Stimulated activated CD8-positive, alpha-beta memory T cell treated with anti-CD3 and anti-CD28 coated beads, Interleukin-12 subunit alpha, Interleukin-12 subunit beta, amount 100 ng/mL, for 4 hours (primary cell): Measurements from ENCODE around the gene LRR1.
"Not testable (repeated sequence)": the region's sequence is repeated elsewhere in the genome, so short reads cannot be mapped to it uniquely, and the experiment has no call there.

Experiments
- DNase-seq: peaks from one replicate; pipeline ENCODE4 v3.0.0-alpha.2; 2020; ENCODE audit warnings: low read depth

Gene LRR1

GRCh38 chr14:49598485-49599300 lies at the start of gene LRR1:
Gene LRR1, plus strand, starts transcription at chr14:49598940. Its CDS starts 81 bp downstream, at chr14:49599021.
- DNase-seq, result peak; percentile 74

- DNase-seq, result no peak
These were observed 49.3 kb upstream of the LRR1 start for GRCh38 chr14:49549446-49549845.

- DNase-seq, result no peak
These were observed 48.9 kb upstream of the LRR1 start for GRCh38 chr14:49549881-49550280.

GRCh38 chr14:49550286-49551184 lies 48.2 kb upstream of the LRR1 start:
- no peak for DNase-seq

GRCh38 chr14:49551569-49551968 lies 47.2 kb upstream of the LRR1 start:
- no peak for DNase-seq

- no peak for DNase-seq
These were observed 45.6 kb upstream of the LRR1 start for GRCh38 chr14:49553106-49553505.

- no peak for DNase-seq
These were observed 44.8 kb upstream of the LRR1 start for GRCh38 chr14:49553892-49554291.

GRCh38 chr14:49559979-49560768 lies 38.6 kb upstream of the LRR1 start:
- no peak for DNase-seq

GRCh38 chr14:49566714-49567113 lies 32.0 kb upstream of the LRR1 start:
- DNase-seq, result no peak

- DNase-seq, result no peak
These were observed 29.5 kb upstream of the LRR1 start for GRCh38 chr14:49569281-49569680.

GRCh38 chr14:49574038-49574437 lies 24.7 kb upstream of the LRR1 start:
- DNase-seq, result no peak

- no peak for DNase-seq
These were observed 20.6 kb upstream of the LRR1 start for GRCh38 chr14:49578141-49578540.

GRCh38 chr14:49579841-49580240 lies 18.9 kb upstream of the LRR1 start:
- DNase-seq, result no peak

- DNase-seq, result no peak
These were observed 17.3 kb upstream of the LRR1 start for GRCh38 chr14:49581209-49582112.

GRCh38 chr14:49582113-49582977 lies 16.4 kb upstream of the LRR1 start:
- DNase-seq, result no peak

- DNase-seq, result no peak
These were observed 15.1 kb upstream of the LRR1 start for GRCh38 chr14:49583629-49584028.

- no peak for DNase-seq
These were observed 14.7 kb upstream of the LRR1 start for GRCh38 chr14:49584058-49584457.

GRCh38 chr14:49584981-49585640 lies 13.6 kb upstream of the LRR1 start:
- DNase-seq, result not testable (repeated sequence)

- peak; percentile 97 for DNase-seq
These were observed 12.7 kb upstream of the LRR1 start, which contains the start of gene RPS29 for GRCh38 chr14:49585803-49586672. Gene RPS29, minus strand, starts transcription at chr14:49586380. Its CDS starts 34 bp downstream, at chr14:49586346.
